GM18526 (cell line): ENCODE results near the gene UBE2Q1.

Experiments used
- POLR2A ChIP-seq: IDR thresholded peaks from 3 replicates; pipeline ENCODE4 v1.6.1; 2011; ENCODE audit not compliant: insufficient read length; ENCODE audit errors: extremely low read depth

UBE2Q1 gene

DNA sequence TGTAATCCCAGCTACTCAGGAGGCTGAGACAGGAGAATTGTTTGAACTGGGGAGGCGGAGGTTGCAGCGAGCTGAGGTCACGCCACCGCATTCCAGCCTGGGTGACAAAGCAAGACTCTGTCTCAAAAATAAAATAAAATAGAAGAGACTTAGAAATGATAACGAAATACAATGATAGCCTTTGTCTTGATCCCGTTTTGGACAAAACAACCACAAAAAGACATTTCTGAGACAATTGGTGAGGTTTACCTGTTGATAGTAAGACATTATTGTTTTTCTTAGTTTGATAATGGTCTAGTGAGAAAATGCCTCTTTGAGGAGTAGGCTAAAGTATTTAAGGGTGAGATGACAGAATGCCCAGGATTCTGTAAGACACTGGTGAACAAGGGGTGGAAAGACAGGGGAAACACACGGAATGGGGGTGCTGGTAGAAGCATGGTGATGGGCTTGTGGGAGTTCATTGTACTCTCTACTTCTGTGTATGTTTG is 44.4 kb downstream of the UBE2Q1 start:
- TF ChIP-seq POLR2A, result no peak

DNA sequence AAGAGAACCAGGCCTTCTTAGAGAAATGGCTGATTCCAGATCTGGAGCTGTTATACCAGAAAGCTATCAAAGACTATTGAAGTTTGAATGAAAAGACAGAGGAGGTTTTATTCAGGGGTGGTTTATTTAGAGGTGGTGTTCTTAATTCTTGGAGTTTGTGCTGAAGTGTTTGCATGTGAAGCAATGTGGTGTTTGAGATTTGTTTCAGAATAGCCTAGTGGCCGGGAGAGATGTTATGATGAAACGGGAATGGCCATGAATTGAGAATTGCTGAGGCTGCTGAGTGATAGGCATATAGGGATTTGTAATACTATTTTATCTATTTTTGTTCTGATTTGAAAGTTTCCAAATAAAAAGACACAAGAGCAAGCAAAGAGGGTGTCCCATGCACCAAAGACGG is 45.7 kb downstream of the UBE2Q1 start:
- TF ChIP-seq POLR2A, result no peak

DNA sequence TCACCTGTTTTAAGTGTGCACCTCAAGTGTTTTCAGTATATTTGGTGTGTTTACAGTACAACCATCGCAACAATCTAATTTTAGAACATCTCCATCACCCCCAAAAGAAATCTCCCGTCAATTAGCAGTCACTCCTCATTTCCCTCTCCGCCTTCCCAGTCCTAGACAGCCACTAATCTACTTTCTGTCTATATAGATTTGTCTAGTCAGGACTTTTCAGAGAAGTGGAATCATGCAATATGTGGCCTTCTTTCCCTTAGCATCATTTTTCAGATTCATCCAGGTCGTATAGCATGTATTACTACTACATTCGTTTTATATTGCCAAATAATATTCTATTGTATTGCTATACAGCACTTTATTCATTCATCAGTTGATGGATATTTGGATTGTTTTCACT is 54.6 kb downstream of the UBE2Q1 start:
- no peak for TF ChIP-seq POLR2A

DNA sequence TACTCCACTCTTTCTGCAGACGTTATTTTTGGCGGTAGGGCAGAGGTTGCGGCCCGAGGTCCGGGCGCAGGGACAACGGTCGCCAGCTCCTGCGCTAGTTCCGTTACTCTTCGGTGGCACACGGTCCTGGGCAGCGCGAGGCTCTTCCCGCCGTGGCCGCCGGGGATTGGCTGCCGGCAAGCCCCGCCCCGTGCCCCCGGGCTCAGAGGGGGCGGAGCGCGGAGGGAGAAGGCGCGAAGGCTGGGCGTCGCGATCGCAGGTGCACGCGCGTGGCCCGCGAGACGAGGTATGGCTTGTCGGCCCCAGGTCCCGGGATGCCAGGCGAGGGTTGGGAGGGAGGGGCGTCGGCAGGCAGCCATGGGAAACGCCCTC is 55.7 kb downstream of the UBE2Q1 start:
- no peak for TF ChIP-seq POLR2A

DNA sequence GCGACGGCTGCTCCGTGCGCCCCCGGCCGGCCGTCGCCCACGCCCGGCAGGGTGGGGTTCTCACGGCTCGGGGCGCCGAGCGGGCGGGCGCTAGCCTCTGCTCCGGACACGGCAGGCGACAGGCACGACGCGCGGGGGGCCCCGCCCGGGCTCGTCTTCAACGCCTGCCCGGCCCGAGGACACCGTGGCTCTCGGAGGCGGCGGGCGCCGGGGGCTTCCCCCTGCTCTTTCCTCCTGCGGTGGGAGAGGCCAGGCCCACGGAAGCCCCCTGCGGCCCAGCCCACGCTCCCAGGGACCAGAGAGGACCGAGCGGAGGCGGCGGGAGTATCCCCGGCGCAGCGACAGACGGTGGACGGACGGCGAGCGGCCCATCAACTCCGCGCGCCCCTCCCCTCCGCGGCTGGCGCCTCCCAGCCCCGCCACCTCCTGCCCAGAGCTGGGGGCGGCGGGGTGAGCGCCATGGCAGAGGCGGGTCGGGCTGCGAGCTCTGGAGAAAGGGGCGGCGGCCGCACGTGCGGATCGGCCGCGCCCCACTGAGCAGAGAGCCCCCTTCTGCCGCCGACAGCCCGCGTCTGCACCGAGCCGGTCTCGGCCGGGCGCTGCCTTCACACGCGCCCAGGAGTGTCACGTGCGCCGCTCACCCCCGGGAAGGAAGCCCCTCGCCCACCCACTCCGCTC is 56.3 kb downstream of the UBE2Q1 start, which contains the start of the genes SHE and TDRD10:
SHE (minus strand) TSS at position 347 of the 678 bp plus-strand sequence. CDS start 386 bp downstream, outside the sequence.
TDRD10 (plus strand) TSS at position 154 of the 678 bp plus-strand sequence. CDS start 4,685 bp downstream, outside the sequence.
- TF ChIP-seq POLR2A, result no peak

DNA sequence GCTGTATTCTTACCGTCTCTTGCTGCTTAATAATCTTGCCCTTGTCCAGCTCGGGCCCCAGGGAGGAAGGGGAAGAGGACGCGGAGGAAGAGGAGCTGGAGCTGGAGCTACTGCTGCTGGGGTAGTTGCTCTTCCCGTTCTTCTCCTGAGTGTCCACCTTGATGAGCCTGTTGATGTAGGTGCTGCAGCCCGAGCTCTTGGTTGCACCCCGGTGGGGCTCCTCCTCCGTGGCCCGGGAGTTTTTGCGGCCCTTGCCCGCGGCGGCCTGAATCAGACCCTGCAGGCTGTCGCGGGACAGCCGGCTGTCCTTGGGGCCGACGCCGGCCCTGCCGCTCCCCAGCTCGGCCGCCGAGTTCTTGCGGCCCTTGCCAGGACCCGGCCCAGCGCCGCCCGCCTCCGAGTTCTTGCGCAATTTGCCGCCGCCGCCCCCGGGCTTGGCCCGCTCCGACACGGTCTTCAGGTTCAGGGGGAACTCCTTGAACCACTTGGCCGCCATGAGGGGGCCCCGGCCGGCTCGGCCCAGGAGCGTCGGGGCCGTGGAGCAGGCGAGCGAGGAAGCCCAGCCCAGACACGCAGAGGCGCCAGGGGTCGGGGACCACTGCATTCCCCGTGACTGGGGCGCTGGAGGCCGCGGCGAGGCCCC is 56.9 kb downstream of the UBE2Q1 start:
- no peak for TF ChIP-seq POLR2A

DNA sequence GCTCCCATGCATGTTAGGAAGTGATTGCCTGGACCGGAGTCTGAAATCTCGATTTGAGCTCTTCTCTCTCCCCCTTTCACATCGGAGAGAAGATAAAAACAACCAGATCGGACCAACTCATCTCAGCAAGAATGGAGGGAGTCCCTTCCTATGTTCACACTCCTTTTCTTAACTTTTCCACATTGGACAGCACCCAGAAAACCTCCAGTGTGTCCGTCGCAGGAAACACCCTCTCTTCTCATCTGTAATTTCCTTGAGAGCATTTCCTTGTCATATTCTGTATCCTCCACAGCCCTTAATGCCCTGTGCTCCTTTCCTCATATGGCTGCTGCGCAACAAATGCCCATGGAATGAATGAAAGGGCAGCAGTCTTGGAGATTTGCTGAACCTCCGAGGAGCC is 57.9 kb downstream of the UBE2Q1 start:
- no peak for TF ChIP-seq POLR2A

DNA sequence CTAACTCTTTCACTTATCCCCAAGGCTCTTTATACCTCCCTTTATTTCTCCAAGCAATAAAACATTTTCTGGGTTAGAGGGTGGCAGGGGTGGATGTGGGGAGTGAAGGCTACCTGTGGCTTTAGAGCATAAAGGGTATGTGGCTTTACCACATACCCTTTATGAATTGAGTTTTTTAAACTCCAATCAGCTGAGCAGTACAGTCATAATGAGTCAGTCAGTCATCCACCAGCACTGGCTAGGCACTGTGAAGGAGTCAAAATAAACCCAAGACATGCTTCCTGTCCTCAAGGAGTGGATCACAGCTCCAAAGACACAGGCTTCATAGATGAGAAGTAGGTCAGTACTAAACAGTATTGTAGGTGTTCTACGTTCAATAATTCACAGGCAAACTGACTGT is 59.0 kb downstream of the UBE2Q1 start:
- no peak for TF ChIP-seq POLR2A
